GM21367 (cell line): ENCODE data around the gene CRYZL1.

Experiments used
- ATAC-seq: cut with Tn5 transposase; IDR thresholded peaks from one replicate; pipeline ENCODE4 v1.9.1; 2021; ENCODE audit not compliant: unreplicated experiment

CRYZL1 gene

DNA sequence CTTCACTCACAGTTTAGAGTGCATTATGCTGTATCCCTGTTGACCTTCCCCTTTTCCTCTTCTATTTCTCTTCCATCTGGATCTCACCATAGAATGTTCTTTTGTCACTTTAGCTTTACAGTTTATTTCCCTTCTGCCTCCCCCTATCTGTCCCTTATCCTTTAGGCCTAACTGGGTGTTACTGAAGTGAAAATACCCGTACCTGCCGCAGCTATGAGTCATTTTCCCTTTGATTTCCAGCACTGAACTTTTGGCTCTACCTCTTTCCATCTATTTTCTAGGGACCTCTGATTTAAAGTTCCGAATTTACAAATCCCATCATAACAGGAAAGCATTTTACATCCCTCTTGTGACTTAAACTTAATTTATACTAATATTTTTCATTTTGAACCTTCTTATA, 20.5 kb upstream of the CRYZL1 start:
- ATAC-seq: no peak

DNA sequence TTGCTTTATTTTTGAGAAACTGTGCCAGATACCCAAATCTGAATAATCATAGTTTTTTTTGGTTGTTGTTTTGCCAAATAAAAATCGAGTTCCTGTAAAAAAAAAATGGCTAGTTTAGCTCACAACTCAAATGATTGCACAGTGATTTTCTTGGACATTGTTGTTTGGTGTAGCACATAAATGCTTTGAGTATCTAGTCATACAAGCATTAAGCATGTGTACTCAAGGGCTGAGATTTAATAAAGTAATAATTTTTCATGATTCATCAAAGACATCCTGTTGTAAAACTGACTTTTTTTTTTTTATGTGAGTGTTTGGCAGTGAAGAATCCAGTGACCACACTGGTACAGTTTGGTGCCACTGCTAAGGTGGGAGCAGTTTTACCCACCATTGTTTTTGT, 19.6 kb upstream of the CRYZL1 start:
- ATAC-seq: no peak

DNA sequence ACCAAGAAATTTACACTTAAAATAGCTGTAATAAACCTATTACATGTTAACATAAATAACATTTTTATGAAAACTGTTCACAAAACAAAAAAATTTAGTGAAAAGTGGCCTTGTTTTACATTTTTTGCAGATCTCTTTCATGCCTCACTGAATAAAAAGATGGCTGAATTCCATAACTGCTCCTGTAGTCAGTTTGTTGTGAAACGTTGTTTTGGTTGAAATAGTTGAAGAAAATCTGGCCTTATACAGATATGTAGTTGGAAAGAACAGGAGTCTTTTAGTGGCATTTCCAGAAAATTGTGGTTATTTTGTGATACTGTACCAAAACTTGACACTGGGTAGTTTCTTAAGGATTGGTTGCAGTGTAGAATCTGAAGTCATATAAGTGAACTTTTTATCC, 18.9 kb upstream of the CRYZL1 start:
- no peak for ATAC-seq

DNA sequence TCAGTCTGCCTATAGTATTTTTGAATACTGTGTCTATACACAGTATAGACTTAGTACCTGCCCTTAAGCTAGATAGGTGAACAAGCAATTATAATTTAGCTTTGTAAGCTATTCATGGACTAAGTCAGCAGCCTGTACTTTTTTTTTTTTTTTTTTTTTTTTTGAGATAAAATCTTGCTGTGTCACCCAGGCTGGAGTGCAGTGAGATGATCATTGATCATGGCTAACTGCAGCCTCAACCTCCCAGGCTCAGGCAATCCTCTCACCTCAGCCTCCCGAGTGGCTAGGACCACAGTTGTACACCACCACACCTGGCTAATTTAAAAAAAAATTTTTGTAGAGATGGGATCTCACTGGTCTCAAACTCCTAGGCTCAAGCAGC, 18.0 kb upstream of the CRYZL1 start:
- no peak for ATAC-seq

DNA sequence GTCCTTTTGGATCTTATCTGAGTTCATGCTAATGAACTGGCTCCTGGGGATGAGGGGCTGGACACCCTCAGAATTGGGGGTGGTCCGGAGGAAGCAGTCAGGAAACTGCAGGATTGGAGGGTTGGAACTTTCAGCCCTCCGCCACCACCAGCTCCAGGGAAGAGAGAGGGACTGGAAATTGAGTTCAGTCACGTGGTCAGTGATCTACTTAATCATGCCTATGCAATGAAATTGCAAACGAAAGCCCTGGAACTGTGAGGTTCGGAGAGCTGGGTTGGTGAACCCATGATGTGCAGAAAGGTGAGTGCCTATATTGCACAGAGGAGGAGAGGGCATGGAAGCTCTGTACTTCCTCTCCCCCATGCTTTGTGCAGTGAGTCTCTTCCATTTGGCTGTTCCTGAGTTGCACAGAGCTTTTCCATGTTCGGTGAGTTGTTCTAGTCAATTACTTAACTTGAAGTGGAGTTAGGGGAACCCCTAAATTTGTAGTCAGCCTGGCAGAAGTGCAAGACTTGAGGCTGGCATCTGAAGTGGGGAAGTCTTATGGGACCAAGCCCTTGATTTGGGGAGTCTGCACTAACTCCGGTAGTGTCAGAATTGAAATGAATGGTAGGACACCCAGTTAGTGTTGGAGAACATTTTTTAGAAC, 17.5 kb upstream of the CRYZL1 start:
- no peak for ATAC-seq

DNA sequence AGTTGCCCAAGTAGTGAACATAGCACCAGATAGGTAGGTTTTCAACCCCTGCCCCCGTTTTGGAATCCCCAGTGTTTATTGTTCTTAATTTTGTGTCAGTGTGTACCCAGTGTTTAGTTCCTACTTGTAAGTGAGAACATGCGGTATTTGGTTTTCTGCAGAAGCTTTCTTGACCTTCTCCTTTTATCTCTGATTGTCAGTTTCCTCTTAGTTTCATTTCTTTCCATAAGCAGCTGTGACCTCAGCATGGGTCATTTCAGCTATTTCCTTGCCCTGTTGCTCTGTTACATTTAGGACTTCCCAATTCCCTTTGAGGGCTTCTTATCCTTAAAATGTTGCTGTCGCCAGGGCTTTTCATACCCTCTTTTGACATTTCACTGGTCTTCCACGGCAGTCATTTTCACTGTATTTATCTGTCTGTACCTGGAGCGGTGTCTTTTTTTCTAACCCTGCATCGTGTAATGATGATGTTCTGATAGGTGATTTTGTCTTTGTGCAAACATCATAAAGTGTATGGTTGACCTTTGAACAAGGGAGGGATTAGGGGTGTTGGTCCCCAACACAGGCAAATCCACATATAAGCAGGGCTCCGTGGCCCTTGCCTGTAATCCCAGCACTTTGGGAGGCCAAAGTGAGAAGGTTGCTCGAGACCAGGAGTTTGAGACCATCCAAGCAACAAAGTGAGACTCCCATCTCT, 15.7 kb upstream of the CRYZL1 start:
- ATAC-seq: no peak

DNA sequence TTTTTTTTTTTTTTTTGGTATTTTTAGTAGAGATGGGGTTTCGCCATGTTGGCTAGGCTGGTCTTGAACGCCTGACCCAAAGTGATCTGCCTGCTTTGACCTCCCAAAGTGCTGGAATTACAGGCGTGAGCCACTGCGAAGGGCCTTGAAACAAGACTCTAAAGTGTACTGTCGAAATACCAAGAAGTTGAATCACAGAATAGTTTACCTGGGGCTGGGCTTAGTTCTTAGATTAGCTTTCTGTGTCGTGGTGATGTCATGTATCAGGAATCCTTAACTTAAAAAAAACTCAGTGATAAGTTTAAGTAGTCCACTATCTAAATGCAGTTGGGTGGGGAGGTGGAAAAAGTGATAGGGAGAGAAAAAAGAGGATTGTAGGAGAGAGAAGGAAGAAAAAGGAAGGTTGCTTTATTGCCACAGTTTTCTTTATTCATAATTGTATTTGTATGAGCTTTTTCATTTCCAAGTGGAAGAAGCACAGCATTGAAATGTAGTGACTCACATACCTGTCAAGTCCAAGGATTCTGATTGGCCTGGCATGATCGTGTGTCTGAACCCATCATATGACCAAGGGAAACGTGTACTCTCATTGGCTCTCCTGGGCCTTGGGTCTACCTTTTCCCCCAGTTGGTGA, 14.2 kb upstream of the CRYZL1 start:
- no peak for ATAC-seq

DNA sequence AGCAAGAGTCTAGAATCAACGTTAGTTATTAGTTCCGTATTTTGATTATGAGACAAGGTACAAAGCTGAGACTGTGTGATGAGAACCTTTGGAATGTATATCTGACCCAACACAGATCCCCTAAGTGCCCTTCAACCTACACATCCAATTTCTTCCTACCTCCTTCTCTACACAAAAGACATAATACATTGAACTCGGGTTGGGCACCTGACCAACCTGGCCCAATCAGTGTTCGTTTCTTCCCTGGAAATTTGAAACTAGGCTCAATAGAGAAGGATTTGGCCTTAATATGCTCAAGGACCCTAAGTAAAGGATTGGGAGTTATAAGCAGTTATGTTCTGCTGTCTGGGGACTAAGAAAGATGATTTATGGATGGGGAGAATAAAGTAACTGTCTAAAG, 12.9 kb upstream of the CRYZL1 start:
- no peak for ATAC-seq

DNA sequence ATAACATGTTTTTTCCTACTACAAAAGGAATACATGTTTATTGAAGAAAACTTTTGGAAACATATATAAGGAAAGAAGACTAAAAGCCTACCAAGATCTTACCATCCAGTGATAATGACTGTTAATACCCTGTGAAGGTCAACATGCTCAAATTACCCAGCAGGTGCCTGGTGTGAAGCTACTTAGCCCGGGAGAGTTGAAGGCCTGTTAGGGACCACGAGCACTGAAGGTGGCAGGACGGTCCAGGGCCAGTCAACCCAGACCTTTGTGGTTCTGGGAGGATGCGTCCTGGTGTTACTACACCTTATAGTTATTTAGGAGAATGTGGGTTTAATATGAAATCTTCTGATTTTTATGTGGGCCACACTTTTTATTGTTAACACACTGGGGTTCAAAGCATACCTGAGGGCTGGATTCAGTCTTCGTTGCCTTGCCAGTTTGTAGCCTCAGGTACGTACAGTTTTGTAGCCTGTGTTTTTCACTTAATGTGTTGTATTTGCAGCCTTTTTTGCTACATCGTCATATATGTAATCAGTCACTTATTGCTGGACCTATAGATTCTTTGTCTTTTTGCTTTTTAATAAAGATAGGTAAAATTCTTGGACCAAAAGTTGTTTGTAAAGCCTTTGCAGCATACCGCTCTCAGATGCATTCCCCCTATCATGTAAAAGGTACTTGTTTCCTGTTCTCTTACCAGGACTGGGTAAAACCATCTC, 10.6 kb upstream of the CRYZL1 start:
- no peak for ATAC-seq

DNA sequence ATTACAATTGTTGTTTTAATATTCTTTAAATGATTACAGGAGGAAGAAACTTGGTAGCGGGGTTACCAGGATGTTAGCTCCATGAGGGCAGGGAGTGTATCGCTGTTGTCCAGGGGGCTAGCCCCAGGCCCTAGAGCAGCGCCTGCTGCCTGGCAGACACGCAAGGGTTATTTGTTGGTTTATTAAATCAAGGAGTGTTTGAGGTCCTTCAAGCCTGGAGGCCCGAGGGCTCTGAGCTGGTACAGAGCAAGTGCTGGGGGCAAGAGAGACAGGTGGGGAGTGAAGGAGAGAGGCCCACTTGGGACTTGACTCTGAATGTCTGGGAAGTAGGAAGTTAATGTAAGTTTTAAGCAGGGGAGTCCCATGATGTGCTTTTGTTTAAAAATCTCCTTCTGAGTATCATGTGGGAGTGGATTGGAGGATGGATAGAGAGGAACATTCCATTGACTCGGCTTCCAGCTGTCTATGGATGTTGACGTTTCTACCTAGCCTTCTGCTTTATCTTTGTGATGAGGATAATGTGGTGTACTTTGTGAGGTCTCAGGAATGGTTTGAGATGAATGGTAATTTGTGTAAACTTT, 9.5 kb upstream of the CRYZL1 start:
- ATAC-seq: no peak

DNA sequence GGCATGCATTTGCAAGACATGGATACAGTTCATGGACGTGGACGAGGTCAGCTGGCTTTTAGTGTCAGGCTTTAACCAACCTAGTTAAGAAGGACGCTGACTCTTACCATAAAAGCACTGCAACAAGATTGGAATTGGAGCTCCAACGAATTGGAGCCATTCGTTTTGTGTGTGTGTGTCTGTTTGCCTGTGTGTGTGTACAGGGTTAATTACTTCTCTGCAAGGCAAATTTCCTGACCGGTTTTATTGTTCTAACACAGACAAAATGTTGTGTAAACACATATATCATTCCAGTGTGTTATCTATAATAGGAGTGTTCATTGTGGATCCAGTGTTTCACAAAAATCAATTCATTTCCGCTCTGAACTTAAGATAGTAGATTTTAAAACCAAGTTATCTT, 8.7 kb upstream of the CRYZL1 start:
- no peak for ATAC-seq

DNA sequence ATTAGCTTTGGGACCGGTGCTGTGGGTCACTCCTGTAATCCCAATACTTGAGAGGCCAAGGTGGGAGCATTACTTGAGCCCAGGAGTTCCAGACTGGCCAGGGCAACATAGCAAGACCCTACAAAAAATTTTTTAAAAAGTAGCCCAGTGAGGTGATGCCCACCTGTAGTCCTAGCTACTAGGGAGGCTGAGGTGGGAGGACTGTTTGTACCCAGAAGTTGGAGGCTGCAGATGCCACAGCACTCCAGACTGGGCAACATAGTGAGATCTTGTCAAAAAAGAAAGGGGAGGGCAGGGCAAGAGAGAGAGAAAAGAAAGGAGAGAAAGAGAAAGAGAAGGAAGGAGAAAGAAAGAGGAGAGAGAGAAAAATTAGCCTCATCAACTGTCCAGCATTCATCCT, 7.0 kb upstream of the CRYZL1 start:
- ATAC-seq: no peak

DNA sequence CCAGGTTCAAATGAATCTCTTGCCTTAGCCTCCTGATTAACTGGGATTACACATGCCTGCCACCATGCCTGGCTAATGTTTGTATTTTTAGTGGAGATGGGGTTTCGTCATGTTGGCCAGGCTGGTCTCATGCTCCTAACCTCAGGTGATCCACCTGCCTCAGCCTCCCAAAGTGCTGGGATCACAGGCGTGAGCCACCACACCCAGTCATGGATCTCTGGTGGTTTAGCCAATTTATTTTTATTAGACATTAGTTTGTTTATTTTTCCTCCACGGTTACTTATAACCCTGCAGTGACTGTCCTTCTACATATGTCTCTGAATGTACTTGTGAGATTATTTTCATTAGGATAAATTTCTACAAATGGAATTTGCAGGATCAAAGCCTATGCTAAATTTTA, 6.0 kb upstream of the CRYZL1 start:
- no peak for ATAC-seq

DNA sequence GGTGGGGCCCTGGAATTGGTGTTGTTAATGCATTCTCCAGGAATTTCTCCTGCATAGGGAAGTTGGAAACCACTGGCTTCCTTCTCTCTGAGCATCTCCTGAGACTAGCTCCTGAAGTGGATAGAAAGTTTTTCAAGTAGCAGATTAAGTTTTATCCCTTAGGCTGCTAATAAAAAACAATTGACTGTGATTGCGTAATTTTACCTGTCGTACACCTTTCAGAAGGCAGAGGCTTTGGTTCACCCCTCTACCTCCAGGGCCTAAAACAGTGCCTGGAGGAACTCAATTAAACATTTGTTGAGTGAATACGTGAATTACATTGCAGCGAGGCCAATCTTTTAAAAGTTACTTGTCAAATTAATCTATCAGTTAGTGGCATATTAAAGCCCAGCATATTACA, 4.2 kb upstream of the CRYZL1 start:
- no peak for ATAC-seq

DNA sequence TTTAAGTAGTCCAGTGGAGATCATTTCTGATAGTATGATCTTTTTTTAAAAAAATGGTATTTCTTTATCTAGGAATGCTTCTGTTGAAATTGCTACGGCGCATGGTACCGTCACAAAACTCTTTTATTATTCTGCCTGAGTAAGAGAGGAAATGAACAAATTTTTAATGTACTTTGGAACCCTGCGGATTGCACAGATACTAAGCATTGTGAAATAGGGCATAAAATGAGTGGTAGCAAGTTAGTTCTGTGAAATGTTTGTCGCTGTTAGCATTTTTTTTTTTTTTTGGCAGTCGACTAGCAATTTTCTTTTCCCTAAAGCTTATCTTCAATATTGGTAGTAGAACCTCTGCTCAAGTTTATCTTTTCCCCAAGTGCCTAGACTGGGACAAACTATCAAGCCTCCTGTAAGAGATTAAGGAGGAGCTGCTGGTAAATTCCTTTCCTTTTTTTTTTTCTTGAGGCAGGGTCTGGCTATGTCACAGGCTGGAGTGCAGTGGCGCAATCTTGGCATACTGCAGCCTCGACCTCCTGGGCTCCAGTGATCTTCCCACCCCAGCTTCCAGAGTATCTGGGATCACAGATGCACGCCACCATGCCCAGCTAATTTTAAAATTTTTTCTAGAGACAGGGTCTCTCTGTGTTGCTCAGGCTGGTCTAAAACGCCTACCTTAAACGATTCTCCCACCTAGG, 3.0 kb upstream of the CRYZL1 start:
- no peak for ATAC-seq

DNA sequence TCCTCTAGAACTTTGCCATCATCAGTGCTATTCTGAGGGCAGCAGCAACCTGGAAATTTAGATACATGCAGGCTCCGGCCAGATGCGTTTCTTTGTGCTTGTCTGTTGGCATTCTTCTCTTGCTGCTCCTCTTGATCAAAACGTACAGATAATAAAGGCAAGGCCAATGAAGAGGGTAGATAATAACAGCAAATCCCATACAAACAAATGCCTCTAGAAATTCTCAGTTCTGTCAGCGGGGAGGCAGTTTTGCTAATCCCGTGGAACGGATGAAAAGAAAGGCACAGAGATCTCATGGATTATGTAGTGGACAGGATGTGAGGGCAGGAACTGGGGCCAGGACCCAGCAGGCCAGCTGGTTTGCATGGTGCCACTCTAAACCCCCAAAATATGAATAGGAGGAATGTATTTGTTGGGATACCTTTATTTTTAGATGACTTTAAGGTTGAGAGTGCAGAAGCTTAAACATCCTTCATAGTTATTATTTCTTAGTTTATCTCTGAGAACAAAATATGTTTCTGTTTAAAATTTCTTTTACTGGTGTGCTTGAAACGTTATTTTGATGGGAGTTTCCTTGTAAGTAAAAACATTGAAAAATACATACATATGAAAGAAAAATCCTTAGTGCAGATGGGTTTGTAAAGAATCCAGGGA, 2.2 kb upstream of the CRYZL1 start:
- ATAC-seq: no peak

DNA sequence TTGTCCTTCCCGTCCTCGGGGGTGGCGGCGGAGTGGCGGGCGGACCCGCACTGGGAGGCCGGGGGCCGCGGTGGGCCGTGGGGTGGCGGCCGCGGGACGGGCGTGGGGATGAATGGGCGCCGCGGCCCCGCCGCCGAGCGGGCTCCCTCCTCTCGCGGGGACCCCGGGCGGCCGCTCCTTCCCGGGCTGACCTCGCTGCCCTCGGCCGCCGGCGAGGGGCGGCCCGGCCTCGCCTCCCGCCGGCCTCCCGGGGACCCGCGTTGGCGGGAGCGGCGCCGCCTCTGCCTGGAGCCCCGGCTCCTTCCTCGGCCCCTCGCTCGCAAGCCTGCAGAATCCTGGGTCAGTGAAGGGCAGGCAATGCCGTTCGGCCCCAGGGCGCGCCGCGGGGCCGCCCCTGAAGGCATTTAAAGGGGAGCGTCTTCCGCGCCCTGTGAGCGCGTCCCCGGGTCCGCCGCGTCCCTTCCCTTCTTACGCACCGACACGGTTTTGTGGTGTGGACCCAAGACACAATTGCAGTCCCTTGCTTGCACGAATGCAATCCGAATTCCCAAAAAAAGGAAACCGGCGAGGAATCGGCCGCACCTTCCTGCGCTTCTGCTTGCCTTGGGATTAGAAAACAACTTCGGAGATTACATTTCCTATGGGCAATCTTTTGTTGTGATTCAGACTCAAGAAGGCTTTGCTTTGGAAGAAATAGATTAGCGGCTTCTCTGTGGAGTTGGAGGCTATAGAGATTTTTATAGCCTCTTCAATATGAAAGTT, 1.5 kb upstream of the CRYZL1 start:
- no peak for ATAC-seq

DNA sequence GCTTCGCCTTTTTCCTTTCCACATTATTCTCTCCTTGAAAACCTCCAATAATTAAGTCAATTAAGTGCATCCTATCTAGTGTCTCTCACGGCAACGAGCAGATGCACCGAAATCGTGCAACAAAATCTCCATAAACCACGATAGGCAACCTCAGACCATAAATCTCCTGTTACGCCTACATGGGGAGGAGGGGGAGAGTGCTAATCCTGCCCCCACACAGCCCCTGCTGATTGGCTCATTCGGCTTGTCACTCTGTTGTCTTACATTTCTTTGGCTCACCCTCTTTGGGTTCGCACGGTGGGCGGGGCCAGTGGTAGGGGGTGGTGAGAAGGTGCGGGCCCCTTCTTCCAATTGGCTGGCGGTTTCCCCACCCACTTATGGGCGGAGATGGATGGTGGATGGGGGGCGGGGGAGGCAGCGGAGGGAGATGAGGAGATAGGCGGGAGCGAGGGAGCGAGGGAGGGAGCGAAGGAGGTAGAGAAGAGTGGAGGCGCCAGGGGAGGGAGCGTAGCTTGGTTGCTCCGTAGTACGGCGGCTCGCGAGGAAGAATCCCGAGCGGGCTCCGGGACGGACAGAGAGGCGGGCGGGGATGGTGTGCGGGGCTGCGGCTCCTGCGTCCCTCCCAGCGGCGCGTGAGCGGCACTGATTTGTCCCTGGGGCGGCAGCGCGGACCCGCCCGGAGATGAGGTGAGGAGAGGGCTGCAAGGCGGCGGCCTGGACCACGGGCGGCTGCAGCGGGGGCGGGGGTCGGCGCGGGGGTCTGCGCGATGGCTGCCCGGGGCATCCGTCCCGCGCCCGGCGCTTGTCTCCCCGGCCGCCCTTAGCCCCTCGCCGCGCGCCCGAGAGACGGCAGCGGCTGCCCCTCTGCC, 720 bp upstream of the CRYZL1 start, which contains the start of gene ITSN1:
ITSN1 (plus strand) TSS at position 475 of the 869 bp plus-strand sequence. CDS start 76,328 bp downstream, outside the sequence.
- peak; percentile 73 for ATAC-seq
